GM19328 (cell line): Measurements from ENCODE around the gene ATG5.

Source experiments
- ATAC-seq: cut with Tn5 transposase; IDR thresholded peaks from one replicate; pipeline ENCODE4 v1.9.1; 2021; ENCODE audit warnings: mild to moderate bottlenecking, moderate library complexity; ENCODE audit not compliant: unreplicated experiment

Gene ATG5

DNA sequence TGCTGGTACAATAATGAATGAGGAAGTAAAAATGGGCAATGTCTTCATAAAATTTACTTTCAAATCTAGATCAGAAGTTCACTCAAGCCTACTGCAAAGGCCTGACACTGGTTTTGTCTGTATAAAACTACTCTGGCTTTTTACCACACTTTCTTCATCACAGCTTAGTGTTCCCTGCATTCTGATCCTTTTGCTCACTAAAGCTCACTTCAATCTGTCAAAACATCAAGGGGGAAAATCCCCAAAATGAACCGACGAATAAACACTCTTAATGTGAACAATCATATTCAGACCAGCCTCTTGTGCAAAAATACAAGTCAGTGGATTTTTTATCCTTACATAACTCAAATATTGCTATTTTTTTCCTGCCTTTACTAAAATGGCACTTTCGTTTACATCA is 140.9 kb downstream of the ATG5 start:
- no peak for ATAC-seq

DNA sequence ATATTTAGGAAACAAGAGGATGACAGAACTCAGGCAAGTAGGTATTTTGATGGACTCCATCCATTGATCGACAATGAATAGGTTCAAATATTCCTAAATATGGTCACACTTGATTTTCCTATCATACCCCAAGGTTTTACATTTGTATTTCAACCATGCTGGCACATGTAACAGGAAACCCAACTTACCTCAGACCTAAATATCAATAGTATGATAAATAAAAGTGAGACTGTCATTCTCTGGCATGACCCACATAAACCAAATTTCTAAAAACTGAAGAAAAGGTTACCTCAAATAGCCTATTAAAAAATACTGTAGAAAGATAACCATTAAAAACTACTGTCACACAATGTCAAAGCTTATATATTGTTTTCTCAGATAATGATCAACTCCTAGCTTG is 142.1 kb downstream of the ATG5 start:
- no peak for ATAC-seq

DNA sequence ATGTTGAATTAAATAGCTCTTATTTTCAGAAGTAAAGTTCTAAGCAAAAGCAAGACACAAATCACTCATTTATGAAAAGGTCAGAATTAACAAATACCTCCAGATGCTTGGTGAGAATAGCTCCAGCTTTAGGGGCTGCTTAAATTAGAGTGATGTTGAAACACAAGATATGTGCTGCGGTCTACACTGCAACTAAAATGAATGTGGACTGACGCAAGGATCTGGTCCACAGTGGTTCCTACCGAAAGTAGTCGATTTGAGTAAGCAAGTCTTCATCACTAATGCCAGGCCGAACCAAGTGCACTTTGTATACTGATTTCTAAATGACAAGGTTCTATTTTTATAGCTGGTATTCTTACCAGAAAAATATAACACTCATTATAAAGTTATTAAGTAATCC is 143.1 kb downstream of the ATG5 start:
- peak; percentile 68 for ATAC-seq

DNA sequence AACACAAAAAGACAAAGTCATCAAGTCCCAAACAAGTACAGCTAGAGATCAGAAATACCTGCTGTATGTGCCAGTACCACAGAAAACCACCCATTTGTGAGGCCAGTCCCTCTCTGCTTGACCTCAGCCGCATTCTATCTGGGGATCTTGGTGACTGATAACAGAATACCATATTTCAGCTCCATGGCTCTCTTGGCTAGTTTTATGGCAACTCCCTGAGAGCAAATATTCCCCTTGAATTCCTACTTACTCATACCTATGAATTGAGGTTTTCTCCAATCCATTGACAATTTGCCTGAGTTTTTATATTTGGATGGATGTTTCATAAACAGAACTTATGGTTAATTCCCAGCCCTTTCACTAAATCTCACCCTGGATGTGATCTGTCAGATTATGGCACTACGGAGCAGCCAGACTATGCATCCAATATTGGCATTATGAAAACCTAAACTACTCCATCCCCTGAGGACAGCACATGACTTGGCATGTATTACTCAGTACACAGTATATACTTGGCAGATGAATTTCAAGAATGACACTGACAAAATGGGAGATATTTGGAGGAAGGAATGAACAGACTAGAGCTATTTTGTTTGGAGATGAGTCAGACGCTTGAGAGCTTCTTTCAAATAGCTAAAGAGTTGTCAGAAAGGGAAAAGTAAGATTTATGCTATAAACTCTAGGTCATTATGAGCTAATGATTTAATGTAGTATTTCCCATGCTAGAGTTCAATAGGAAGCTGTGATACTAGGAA is 143.7 kb downstream of the ATG5 start:
- no peak for ATAC-seq

DNA sequence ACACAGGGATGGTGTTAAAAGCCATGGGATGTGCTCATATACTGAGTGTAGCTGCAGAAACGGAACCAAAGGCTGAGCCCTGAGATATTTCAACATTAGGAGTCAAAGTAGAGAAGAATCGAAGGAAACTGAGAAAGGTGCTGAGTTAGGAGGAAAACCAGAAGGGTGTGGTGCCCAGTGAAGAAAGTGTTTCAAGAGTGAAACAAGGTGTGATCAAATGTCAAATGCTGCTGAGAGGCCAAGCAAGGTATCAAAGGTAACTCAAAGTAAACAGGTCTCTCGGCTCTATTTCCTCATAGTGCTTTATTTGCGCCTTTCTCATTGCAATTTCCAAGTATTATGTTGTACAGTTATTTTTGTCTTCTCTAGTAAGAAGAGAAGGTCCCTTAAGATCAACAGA is 145.4 kb downstream of the ATG5 start:
- ATAC-seq = no peak

DNA sequence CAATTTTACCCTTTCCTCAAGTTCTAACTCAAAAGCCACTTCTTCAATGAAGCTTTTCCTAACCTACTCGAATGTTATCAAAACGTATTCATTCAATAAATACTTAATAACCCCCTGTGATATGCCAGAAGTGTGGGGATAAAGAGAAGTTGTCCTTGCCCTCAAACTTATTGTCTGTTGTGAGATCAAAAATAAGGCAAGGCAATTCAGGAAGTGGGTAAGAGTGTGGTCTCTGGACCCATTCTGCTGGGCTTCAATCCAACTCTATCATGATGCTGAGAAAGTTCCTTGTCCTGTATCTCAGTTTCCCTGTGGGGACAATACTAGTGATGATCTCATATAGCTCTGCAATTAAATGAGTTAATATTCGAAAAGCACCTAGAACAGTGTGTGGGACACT is 146.7 kb downstream of the ATG5 start:
- ATAC-seq = no peak

DNA sequence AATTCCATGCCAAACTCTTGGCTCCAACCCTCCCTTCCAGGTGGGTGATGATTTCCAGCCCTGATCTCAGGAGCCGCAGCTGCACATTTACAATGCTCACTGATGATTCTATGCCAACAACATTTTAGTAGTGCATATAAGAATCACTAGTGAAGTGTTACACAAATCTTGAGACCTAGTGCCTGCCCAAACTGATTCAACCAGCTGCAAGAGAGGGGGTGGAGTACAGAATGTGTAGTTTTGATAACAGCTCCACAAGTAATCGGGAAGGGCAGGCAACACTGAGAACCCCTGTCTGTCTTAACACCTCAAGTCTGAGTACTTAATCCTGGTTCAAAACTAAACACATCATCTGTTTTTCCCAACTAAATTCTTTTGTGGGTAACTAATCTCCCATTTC is 147.8 kb downstream of the ATG5 start:
- no peak for ATAC-seq

DNA sequence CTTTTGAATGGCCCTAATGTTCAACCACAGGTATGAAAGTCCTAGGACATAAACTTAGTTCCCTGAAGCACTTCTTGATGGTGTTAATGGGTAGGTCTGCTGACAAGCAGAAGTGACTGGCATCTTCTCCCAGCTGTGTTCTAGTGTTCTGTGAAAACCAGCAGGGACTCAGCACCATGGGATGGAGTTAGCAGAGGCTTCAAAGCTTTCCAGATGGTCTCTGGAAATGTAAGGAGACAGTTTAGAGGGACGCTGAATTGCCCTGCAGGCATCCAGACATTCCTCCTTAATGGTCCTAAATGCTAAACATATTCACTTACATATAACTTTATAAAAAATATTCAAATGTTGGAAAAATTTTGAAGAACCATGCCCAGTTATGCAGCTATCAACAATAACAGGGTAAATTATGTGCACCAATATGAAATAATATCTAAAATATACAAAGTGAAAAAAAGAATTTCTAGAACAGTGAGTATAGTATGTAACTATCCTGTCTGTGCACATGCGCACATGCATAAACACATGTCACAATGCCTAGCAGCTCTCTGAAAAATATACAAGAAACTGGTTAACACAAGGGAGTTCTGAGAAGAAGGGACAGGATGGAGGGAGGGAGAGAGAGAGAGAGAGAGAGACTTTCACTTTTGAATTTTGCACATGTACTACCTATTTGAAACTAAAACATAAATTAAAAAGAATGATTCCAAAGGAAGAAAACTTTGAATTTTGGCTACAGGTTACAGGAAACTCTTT is 152.3 kb downstream of the ATG5 start:
- ATAC-seq = no peak

DNA sequence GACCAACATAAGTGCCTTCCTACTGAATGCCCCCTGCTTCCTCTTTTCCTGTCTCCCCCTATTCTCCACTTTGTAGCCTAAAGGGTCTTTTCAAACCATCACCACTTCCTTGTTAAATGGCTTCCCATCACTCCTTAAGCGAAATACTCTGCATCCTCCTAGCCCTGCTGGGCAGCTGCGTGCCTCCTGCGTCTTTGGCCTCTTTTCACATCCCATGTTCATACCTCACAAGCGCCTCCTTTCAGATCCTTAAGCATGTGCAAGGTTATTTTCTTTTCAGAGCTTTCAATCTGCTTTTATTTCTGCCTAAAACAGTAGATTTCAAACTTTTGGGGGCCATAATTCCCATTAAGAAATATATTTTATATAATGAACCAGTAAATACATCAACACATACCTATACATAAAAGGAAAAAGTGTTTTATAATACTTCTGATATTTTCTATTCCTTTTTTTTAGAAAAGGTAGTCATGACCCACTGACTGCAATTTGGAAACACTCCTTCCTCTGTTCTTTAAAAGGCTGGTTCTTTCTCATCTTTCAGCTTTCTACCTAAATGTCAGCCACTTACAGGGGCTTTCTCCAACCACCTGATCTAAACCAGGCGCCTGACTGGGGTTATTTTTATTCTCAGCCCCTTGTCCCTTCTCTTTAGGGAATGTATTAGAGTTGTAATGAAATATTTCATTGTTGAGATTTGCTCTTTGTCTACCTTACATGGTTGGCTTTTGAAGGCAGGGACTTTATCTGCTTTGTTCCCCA is 155.3 kb downstream of the ATG5 start:
- no peak for ATAC-seq

DNA sequence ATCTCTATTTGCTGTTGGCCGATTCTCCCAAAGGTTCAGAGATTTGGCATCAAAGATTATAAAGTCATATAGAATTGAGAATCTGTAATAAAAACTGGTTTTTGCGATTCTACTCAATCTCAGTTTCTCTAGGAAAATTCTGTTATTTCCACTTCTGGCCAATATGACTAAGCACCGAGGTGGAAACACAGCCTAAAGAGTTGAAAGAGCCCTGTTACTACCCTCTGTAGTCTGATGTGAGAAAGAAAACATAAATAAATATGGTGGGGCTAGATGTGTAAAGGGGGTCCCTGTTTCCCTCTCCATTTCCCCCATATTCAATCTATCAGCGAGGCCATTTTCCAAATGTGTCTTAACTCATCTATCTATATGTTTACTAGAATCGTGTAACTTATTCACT is 156.0 kb downstream of the ATG5 start:
- no peak for ATAC-seq

DNA sequence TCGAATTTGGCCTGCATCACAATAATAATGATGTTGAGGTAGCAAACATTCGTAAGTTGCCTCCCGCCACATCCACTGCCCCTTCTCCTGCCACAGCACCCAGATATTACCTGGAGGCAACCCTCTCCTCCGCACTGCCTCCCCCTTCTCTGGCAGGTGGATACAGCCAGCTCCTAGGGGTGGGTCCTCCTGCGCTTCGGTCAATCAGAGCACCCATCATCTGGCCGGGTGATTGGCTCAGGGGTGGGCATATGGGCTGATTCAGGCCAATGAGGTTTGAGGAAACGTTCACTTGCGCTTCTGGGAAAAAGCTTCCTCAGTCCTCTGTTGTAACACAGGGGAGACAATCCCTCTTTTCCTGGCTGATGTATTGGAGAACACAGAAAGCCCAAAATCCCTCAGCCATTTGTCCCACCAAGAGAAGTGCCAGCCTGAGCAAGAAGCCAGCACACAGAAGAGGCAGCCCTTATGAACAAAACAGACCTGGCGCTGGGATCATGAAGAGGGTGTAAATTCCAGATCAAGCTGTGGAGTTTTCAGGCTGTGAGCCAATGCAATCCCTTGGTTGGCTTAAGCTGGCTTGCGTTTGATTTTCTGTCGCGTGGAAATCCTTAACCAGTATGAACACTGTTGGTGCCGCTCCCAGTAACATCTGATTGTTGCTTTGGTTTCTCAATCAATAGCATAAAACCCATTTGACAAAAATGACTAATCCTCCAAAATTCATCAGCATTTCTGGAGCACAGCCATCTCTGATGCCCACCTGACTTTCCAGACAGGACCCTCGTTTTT is 157.3 kb downstream of the ATG5 start:
- no peak for ATAC-seq

DNA sequence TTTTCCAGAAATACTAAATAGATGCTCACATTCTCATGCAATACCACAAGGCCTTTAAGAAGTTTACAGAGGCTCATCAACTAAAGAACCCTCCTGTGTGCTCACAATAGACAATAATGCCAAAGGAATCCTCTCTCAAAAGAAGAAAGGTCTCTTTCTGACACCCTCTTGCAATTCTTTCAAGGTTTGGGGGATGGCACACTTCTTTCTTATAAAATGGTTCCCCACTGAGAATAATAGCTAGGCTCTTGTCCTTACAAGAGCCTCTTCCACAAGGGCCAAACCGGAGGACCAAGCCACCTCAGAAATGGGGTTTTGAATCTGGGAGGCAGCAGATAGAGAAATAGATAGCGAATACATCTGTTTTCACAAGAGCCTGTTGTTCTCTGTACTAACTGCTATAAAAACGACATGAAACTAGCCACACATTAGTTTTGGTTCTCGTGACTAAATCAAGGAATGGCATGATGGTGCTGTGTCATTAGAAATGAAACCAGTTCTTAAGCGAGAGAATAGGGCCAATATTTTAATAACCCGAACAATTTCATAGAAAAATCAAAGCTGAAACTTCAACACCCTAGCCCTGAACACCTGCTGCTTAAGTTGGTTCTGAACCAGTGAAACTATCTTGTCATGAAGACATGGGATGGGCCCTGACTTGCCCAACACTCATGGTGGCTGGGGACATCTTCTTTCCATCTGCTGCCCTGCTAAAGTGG is 158.3 kb downstream of the ATG5 start:
- ATAC-seq = peak; percentile 40

DNA sequence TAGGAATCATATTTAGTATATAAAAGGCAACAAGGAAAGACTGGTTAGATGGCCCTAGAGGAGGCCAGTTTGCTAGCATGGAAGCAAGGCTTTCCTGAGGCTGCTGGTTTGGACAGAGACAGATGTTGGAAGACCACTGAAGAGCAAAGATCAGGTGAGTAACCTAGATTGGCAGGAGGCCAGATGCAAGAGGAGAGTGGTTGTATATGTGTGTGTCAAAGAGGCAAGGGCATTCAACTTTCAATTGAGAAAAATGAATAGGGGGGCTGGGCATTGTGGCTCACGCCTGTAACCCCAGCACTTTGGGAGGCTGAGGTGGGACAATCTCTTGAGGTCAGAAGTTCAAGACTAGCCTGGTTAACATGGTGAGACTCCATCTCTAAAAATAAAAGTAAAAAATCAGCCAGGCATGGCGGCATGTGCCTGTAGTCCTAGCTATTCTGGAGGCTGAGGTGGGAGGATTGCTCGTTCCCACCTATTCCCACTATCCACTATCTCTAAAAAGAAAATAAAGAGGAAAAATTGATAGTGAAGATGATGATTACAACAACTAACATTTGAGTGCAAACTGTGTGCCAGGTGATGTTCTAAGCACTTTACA is 159.6 kb downstream of the ATG5 start:
- no peak for ATAC-seq

DNA sequence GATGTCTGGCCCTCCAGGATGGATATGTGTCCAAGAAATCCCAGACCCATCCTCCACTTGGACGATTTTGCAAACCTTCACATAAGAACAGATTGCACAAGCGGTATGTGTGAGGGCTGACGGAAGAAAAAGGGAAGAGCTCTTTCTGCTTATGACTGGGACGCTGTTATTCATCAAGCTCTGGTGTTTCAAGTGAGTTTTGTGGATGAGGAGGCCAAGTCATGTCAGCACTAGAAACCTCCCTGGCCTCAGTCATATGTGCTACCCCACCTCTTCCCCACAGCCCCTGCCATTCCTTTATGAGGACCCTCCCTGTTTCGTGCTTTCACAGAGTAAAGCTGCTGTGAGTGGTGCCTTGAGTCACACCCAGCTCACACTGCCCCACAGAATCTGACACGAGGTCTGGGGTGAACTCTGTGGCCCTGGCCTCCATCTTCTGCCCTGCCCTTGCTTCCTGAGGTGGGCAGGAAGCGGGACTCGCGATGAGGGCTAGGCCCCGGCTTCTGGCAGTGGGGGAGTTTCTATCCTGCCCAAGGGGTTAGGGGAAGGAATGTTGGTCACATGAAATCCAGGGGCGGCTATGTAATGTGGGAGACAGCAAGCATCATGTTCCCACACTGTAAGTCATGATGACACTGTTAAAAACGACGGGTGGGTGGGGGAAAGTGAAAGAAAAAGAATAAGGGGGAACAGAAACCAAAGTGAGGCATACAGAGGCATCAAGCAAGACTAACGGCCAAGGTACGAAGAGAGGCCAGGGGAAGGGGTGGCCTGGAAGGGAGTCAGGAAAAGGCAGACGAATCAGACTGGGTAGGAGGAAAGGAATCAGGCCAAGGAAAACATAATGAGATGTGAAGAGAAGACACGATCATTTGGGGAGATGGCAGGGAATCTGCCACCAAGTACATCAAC is 161.3 kb downstream of the ATG5 start:
- peak; percentile 43 for ATAC-seq

DNA sequence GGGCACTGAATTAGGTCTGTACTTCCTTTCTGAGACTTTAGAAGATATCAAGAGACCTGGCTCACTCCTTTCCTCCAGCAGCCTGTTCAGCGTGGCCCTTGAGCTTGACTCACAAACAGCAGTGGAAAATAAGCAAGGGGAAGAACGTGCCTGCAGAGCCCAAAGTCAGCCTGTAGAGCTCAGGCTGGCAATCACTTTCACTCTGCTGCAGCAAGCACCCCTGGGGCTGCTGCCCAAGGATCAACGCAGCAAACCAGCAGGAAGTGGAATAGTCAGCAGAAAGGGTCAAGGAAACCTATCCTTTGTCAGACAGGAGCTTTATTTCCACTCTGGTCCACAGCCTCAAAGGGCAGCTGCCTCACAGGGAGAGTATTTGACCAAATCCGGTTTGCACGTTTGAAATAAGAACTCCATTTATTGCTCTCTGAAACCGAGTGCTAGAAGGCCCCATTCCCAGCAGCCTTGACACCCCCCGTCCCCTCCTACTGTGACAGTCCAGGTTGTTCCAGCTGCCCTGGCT is 162.1 kb downstream of the ATG5 start:
- ATAC-seq = no peak

DNA sequence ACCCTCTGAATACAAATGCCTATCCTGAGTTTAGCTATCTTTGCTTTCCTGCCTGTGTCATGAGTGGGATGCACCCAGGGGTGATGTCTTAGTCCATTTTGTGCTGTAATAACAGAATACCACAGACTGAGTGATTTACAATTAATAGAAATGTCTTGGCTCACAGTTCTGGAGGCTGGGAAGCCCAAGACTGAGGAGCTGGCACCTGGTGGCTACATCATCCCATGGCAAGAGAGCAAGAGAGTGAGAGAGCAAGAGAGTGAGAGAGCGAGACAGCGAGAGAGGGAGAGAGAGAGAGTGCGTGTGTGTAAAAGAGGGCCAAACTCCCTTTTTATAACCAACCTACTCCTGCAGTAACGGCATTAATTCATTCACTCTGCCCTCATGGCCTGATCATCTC is 162.6 kb downstream of the ATG5 start:
- ATAC-seq = no peak

DNA sequence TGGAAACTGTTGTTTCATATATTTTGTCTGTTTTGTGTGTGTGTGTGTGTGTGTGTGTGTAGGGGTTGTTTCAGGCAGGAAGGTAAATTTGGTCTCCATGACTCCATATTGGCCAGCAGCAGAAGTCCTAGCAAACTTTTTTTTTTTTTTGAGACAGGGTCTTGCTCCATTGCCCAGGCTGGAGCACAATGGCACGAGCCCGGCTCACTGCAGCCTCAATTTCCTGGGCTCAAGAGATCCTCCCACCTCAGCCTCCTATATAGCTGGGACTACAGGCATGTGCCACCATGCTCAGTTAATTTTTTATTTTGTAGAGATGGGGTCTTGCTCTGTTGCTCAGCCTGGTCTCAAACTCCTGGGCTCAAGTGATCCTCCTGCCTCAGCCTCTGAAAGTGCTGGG is 163.7 kb downstream of the ATG5 start:
- ATAC-seq = no peak

DNA sequence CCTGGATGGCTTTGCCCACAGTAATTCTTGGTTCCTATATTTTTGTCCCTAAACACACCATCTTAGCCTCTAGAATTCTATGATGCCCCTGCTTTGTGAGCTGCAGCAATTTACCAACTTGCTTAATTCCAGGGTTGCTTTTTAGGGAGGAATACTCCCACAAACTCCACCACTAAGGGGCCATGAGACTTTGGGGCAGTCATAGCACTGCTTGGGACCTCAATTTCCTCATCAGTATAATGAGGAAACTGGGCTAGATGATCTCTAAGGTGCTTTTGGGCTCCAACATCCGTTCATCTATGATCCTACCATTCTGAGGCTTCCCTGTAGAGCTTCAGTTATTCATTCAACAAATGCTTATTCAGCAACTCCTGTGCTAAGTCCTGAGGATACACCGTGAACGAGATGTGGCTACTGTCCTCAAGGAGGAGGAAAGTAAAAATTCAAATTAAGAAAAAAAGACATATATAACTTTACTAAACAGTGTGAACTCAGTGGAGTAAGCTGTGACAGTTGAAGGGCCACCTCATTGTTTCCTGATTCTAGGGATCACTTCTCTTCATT is 164.2 kb downstream of the ATG5 start:
- no peak for ATAC-seq
